Esophagus squamous epithelium (tissue), 4 donors: ENCODE data around the gene RNASE8.

Experiments used
- POLR2A ChIP-seq, 4 donors: fragments of 450-650 bp; IDR thresholded peaks; one replicate each; pipeline ENCODE4 v1.6.1; 2017; ENCODE audit warnings: antibody characterized with exemption in 4 of 4, mild to moderate bottlenecking in 4 of 4, moderate library complexity in 3 of 4
- TF ChIP-seq, protein P1 (sequence below), 6 experiments: fragments of 450-650 bp in 4 of 6; fragments of 200-600 bp in 2 of 6; sonication (generic) in 2 of 6; IDR thresholded peaks; one replicate each; pipeline ENCODE4 v1.5.1; 2016 to 2019; ENCODE audit warnings: antibody characterized with exemption in 6 of 6, mild to moderate bottlenecking in 4 of 6, moderate library complexity in 4 of 6

DNA sequence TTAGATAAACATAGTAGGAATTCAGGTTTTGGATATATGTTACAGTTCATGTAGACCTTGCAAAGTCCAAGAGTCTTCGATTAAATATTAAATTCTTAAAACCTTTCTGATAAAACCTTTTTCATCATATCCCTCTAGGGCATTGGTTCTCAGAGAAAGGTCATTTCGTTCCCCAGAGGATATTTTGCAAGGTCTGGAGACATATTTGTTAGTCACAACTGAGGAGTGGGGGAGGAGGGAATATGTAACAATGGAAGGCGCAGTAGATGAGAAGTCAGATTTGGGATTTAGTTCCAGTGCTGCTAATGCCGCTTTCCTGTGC lies 48.5 kb downstream of the RNASE8 start:
- TF ChIP-seq, protein P1, sequence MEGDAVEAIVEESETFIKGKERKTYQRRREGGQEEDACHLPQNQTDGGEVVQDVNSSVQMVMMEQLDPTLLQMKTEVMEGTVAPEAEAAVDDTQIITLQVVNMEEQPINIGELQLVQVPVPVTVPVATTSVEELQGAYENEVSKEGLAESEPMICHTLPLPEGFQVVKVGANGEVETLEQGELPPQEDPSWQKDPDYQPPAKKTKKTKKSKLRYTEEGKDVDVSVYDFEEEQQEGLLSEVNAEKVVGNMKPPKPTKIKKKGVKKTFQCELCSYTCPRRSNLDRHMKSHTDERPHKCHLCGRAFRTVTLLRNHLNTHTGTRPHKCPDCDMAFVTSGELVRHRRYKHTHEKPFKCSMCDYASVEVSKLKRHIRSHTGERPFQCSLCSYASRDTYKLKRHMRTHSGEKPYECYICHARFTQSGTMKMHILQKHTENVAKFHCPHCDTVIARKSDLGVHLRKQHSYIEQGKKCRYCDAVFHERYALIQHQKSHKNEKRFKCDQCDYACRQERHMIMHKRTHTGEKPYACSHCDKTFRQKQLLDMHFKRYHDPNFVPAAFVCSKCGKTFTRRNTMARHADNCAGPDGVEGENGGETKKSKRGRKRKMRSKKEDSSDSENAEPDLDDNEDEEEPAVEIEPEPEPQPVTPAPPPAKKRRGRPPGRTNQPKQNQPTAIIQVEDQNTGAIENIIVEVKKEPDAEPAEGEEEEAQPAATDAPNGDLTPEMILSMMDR (IDR thresholded peaks at IDR 0.05), result no peak
- no peak for TF ChIP-seq POLR2A (IDR thresholded peaks at IDR 0.05)
